ENCODE results near the gene SLC36A1.
A peak's percentile ranks its signal among the peaks of the same experiment; 100 is the strongest.

- TF ChIP-seq CTCF (IDR thresholded peaks at IDR 0.05) (peak in 1 of 5 experiments; percentile 19), EP300 (IDR thresholded peaks at IDR 0.05) (no peak)
Observed at GRCh38 chr5:151463137-151464029, 16.0 kb downstream of the SLC36A1 start.

Measured in tibial nerve (tissue), 4 donors.